Uterus (tissue), 2 donors: ENCODE data around the gene LCE1C.

Source experiments
- POLR2A ChIP-seq, 2 donors: fragments of 450-650 bp; IDR thresholded peaks; one replicate each; pipeline ENCODE4 v1.6.1; 2016; ENCODE audit warnings: antibody characterized with exemption in 2 of 2, mild to moderate bottlenecking in 1 of 2, moderate library complexity in 1 of 2
- TF ChIP-seq, protein P1 (sequence below), 4 experiments: fragments of 200-600 bp in 2 of 4; fragments of 450-650 bp in 2 of 4; sonication (generic) in 2 of 4; IDR thresholded peaks; one replicate each; pipeline ENCODE4 v1.5.1; 2016 to 2019; ENCODE audit warnings: antibody characterized with exemption in 4 of 4, mild to moderate bottlenecking in 2 of 4, moderate library complexity in 1 of 4

DNA sequence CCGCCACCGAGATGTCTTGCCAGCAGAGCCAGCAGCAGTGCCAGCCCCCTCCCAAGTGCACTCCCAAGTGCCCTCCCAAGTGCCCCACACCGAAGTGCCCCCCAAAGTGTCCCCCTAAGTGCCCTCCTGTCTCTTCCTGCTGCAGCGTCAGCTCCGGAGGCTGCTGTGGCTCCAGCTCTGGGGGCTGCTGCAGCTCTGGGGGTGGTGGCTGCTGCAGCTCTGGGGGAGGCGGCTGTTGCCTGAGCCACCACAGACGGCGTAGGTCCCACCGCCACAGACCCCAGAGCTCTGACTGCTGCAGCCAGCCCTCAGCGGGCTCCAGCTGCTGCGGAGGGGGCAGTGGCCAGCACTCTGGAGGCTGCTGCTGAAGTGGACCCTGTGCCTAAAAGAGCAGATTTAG is 30.1 kb downstream of the LCE1C start:
- no peak for TF ChIP-seq POLR2A (IDR thresholded peaks at IDR 0.05)
- TF ChIP-seq, protein P1, sequence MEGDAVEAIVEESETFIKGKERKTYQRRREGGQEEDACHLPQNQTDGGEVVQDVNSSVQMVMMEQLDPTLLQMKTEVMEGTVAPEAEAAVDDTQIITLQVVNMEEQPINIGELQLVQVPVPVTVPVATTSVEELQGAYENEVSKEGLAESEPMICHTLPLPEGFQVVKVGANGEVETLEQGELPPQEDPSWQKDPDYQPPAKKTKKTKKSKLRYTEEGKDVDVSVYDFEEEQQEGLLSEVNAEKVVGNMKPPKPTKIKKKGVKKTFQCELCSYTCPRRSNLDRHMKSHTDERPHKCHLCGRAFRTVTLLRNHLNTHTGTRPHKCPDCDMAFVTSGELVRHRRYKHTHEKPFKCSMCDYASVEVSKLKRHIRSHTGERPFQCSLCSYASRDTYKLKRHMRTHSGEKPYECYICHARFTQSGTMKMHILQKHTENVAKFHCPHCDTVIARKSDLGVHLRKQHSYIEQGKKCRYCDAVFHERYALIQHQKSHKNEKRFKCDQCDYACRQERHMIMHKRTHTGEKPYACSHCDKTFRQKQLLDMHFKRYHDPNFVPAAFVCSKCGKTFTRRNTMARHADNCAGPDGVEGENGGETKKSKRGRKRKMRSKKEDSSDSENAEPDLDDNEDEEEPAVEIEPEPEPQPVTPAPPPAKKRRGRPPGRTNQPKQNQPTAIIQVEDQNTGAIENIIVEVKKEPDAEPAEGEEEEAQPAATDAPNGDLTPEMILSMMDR (IDR thresholded peaks at IDR 0.05), result no peak
